Measurements from ENCODE around the gene IFT122.
A peak's percentile ranks its signal among the peaks of the same experiment; 100 is the strongest.

IFT122 gene

GRCh38 chr3:129428376-129429079, 11.5 kb upstream of the IFT122 start, which contains the start of gene EFCAB12:
EFCAB12 (minus strand) TSS chr3:129428636; CDS start chr3:129428488, 148 bp downstream.
- Histone ChIP-seq H3K9ac (ENCODE audit: low read depth, low read length) (peak within 1 kb of the TSS; percentile 48), H3K36me3 (ENCODE audit: insufficient read depth, low read length) (peaks cover 23% of the 10 kb centered on the region)

GRCh38 chr3:129429080-129429451, 11.0 kb upstream of the IFT122 start:
- no peak overlapping the region for H3K4me3 ChIP-seq (ENCODE audit: low read length)
- no peaks in the 10 kb centered on the region for H3K9me3 ChIP-seq (replicated peaks; ENCODE audit: low read length)
- H3K4me2 ChIP-seq (ENCODE audit: low read length) = peak overlapping the region; percentile 90
- H3K27me3 ChIP-seq (ENCODE audit: control insufficient read depth, insufficient read depth, low read length) = peaks cover 6% of the 10 kb centered on the region
- peak overlapping the region; percentile 48 for H3K9ac ChIP-seq (ENCODE audit: low read depth, low read length)
- peaks cover 28% of the 10 kb centered on the region for H3K36me3 ChIP-seq (ENCODE audit: insufficient read depth, low read length)
- peaks cover 12% of the 10 kb centered on the region for H3K4me1 ChIP-seq (ENCODE audit: control insufficient read depth, insufficient read depth, low read length)

More at GRCh38 chr3:129428376-129429079, 11.5 kb upstream of the IFT122 start, which contains the start of gene EFCAB12:
- peaks cover 12% of the 10 kb centered on the region for H3K4me1 ChIP-seq (ENCODE audit: control insufficient read depth, insufficient read depth, low read length)
- H3K4me3 ChIP-seq (ENCODE audit: low read length) = peak within 1 kb of the TSS; percentile 69
- peak within 1 kb of the TSS; percentile 90 for H3K4me2 ChIP-seq (ENCODE audit: low read length)
- peaks cover 6% of the 10 kb centered on the region for H3K27me3 ChIP-seq (ENCODE audit: control insufficient read depth, insufficient read depth, low read length)
- no peaks in the 10 kb centered on the region for H3K9me3 ChIP-seq (replicated peaks; ENCODE audit: low read length)

GRCh38 chr3:129429602-129430001, 10.4 kb upstream of the IFT122 start:
- peaks cover 33% of the 10 kb centered on the region for H3K36me3 ChIP-seq (ENCODE audit: insufficient read depth, low read length)
- H3K4me2 ChIP-seq (ENCODE audit: low read length) = no peak overlapping the region

GRCh38 chr3:129432036-129432435, 8.0 kb upstream of the IFT122 start:
- Histone ChIP-seq H3K4me2 (ENCODE audit: low read length) (no peak overlapping the region), H3K9ac (ENCODE audit: low read depth, low read length) (no peak overlapping the region), H3K27me3 (ENCODE audit: control insufficient read depth, insufficient read depth, low read length) (peaks cover 6% of the 10 kb centered on the region), H3K4me3 (ENCODE audit: low read length) (no peak overlapping the region), H3K9me3 (replicated peaks; ENCODE audit: low read length) (no peaks in the 10 kb centered on the region), H3K4me1 (ENCODE audit: control insufficient read depth, insufficient read depth, low read length) (peaks cover 21% of the 10 kb centered on the region), H3K36me3 (ENCODE audit: insufficient read depth, low read length) (peaks cover 53% of the 10 kb centered on the region)

More at GRCh38 chr3:129429602-129430001, 10.4 kb upstream of the IFT122 start:
- Histone ChIP-seq H3K9me3 (replicated peaks; ENCODE audit: low read length) (no peaks in the 10 kb centered on the region), H3K4me3 (ENCODE audit: low read length) (no peak overlapping the region), H3K4me1 (ENCODE audit: control insufficient read depth, insufficient read depth, low read length) (peaks cover 12% of the 10 kb centered on the region), H3K27me3 (ENCODE audit: control insufficient read depth, insufficient read depth, low read length) (peaks cover 6% of the 10 kb centered on the region), H3K9ac (ENCODE audit: low read depth, low read length) (no peak overlapping the region)

GRCh38 chr3:129432671-129433070, 7.4 kb upstream of the IFT122 start:
- H3K36me3 ChIP-seq (ENCODE audit: insufficient read depth, low read length) = peaks cover 58% of the 10 kb centered on the region
- H3K27me3 ChIP-seq (ENCODE audit: control insufficient read depth, insufficient read depth, low read length) = peaks cover 4% of the 10 kb centered on the region
- H3K4me2 ChIP-seq (ENCODE audit: low read length) = no peak overlapping the region
- no peak overlapping the region for H3K4me3 ChIP-seq (ENCODE audit: low read length)
- H3K9ac ChIP-seq (ENCODE audit: low read depth, low read length) = no peak overlapping the region
- H3K9me3 ChIP-seq (replicated peaks; ENCODE audit: low read length) = no peaks in the 10 kb centered on the region
- peaks cover 20% of the 10 kb centered on the region for H3K4me1 ChIP-seq (ENCODE audit: control insufficient read depth, insufficient read depth, low read length)

GRCh38 chr3:129433565-129433964, 6.5 kb upstream of the IFT122 start:
- Histone ChIP-seq H3K36me3 (ENCODE audit: insufficient read depth, low read length) (peaks cover 60% of the 10 kb centered on the region), H3K9me3 (replicated peaks; ENCODE audit: low read length) (no peaks in the 10 kb centered on the region), H3K4me1 (ENCODE audit: control insufficient read depth, insufficient read depth, low read length) (peaks cover 21% of the 10 kb centered on the region), H3K4me2 (ENCODE audit: low read length) (no peak overlapping the region), H3K27me3 (ENCODE audit: control insufficient read depth, insufficient read depth, low read length) (no peaks in the 10 kb centered on the region), H3K9ac (ENCODE audit: low read depth, low read length) (no peak overlapping the region), H3K4me3 (ENCODE audit: low read length) (no peak overlapping the region)

GRCh38 chr3:129434140-129434539, 5.9 kb upstream of the IFT122 start:
- Histone ChIP-seq H3K4me1 (ENCODE audit: control insufficient read depth, insufficient read depth, low read length) (peaks cover 17% of the 10 kb centered on the region), H3K27me3 (ENCODE audit: control insufficient read depth, insufficient read depth, low read length) (no peaks in the 10 kb centered on the region), H3K4me2 (ENCODE audit: low read length) (no peak overlapping the region), H3K36me3 (ENCODE audit: insufficient read depth, low read length) (peaks cover 60% of the 10 kb centered on the region), H3K9ac (ENCODE audit: low read depth, low read length) (no peak overlapping the region), H3K4me3 (ENCODE audit: low read length) (no peak overlapping the region), H3K9me3 (replicated peaks; ENCODE audit: low read length) (no peaks in the 10 kb centered on the region)

GRCh38 chr3:129435367-129435766, 4.7 kb upstream of the IFT122 start:
- H3K4me1 ChIP-seq (ENCODE audit: control insufficient read depth, insufficient read depth, low read length) = peaks cover 17% of the 10 kb centered on the region
- H3K4me2 ChIP-seq (ENCODE audit: low read length) = peak overlapping the region; percentile 38
- H3K27me3 ChIP-seq (ENCODE audit: control insufficient read depth, insufficient read depth, low read length) = no peaks in the 10 kb centered on the region
- H3K36me3 ChIP-seq (ENCODE audit: insufficient read depth, low read length) = peaks cover 60% of the 10 kb centered on the region
- H3K4me3 ChIP-seq (ENCODE audit: low read length) = no peak overlapping the region
- H3K9ac ChIP-seq (ENCODE audit: low read depth, low read length) = no peak overlapping the region
- no peaks in the 10 kb centered on the region for H3K9me3 ChIP-seq (replicated peaks; ENCODE audit: low read length)

GRCh38 chr3:129439226-129439816, 703 bp upstream of the IFT122 start:
- Histone ChIP-seq H3K9ac (ENCODE audit: low read depth, low read length) (peak overlapping the region; percentile 96), H3K4me1 (ENCODE audit: control insufficient read depth, insufficient read depth, low read length) (peaks cover 51% of the 10 kb centered on the region), H3K27me3 (ENCODE audit: control insufficient read depth, insufficient read depth, low read length) (no peaks in the 10 kb centered on the region), H3K9me3 (replicated peaks; ENCODE audit: low read length) (no peaks in the 10 kb centered on the region), H3K4me3 (ENCODE audit: low read length) (peak overlapping the region; percentile 94), H3K36me3 (ENCODE audit: insufficient read depth, low read length) (peaks cover 29% of the 10 kb centered on the region), H3K4me2 (ENCODE audit: low read length) (peak overlapping the region; percentile 81)

- H3K9ac ChIP-seq (ENCODE audit: low read depth, low read length) = peak overlapping the region; percentile 85
- no peaks in the 10 kb centered on the region for H3K9me3 ChIP-seq (replicated peaks; ENCODE audit: low read length)
- H3K4me1 ChIP-seq (ENCODE audit: control insufficient read depth, insufficient read depth, low read length) = peaks cover 51% of the 10 kb centered on the region
- peaks cover 18% of the 10 kb centered on the region for H3K36me3 ChIP-seq (ENCODE audit: insufficient read depth, low read length)
- peak overlapping the region; percentile 83 for H3K4me2 ChIP-seq (ENCODE audit: low read length)
- peak overlapping the region; percentile 80 for H3K4me3 ChIP-seq (ENCODE audit: low read length)
- no peaks in the 10 kb centered on the region for H3K27me3 ChIP-seq (ENCODE audit: control insufficient read depth, insufficient read depth, low read length)
Measured at GRCh38 chr3:129440618-129441190, 680 bp downstream of the IFT122 start.

GRCh38 chr3:129441215-129441614, 1.2 kb downstream of the IFT122 start:
- H3K4me2 ChIP-seq (ENCODE audit: low read length) = peak overlapping the region; percentile 83
- H3K4me1 ChIP-seq (ENCODE audit: control insufficient read depth, insufficient read depth, low read length) = peaks cover 47% of the 10 kb centered on the region
- no peaks in the 10 kb centered on the region for H3K27me3 ChIP-seq (ENCODE audit: control insufficient read depth, insufficient read depth, low read length)
- H3K36me3 ChIP-seq (ENCODE audit: insufficient read depth, low read length) = peaks cover 15% of the 10 kb centered on the region
- no peaks in the 10 kb centered on the region for H3K9me3 ChIP-seq (replicated peaks; ENCODE audit: low read length)
- H3K4me3 ChIP-seq (ENCODE audit: low read length) = peak overlapping the region; percentile 80
- H3K9ac ChIP-seq (ENCODE audit: low read depth, low read length) = peak overlapping the region; percentile 85

Data from skeletal muscle satellite cell (primary cell).